Nephron (organoid): ENCODE data around the gene SHISA5.
"Not testable (repeated sequence)": the region's sequence is repeated elsewhere in the genome, so short reads cannot be mapped to it uniquely, and the experiment has no call there.

Experiments
- H3K27ac Mint-ChIP-seq, 3 experiments: 2 replicates each; pipeline ENCODE4 v1.8.0; 2020; ENCODE audit warnings: mixed read lengths in 3 of 3, mild to moderate bottlenecking in 2 of 3, moderate library complexity in 1 of 3
- H3K27me3 Mint-ChIP-seq: 2 replicates; pipeline ENCODE4 v1.8.0; 2021; ENCODE audit warnings: low read depth, mild to moderate bottlenecking, moderate library complexity, mixed read lengths
- H3K36me3 Mint-ChIP-seq: 2 replicates; pipeline ENCODE4 v1.8.0; 2020; ENCODE audit warnings: low read depth, mixed read lengths
- H3K4me1 Mint-ChIP-seq: 2 replicates; pipeline ENCODE4 v1.8.0; 2020; ENCODE audit warnings: mixed read lengths
- H3K4me3 Mint-ChIP-seq, 3 experiments: 2 replicates each; pipeline ENCODE4 v1.8.0; 2020; ENCODE audit warnings: mild to moderate bottlenecking in 3 of 3, mixed read lengths in 3 of 3, moderate library complexity in 2 of 3
- H3K9me3 Mint-ChIP-seq: 2 replicates; pipeline ENCODE4 v1.8.0; 2020; ENCODE audit warnings: mixed read lengths
- TF ChIP-seq, protein P1 (sequence below), 3 experiments: fragments of 200-600 bp; sonication (generic); IDR thresholded peaks; one replicate each; pipeline ENCODE4 v1.5.0; 2021; ENCODE audit warnings: antibody characterized with exemption in 3 of 3; ENCODE audit not compliant: unreplicated experiment in 3 of 3

SHISA5 gene

DNA sequence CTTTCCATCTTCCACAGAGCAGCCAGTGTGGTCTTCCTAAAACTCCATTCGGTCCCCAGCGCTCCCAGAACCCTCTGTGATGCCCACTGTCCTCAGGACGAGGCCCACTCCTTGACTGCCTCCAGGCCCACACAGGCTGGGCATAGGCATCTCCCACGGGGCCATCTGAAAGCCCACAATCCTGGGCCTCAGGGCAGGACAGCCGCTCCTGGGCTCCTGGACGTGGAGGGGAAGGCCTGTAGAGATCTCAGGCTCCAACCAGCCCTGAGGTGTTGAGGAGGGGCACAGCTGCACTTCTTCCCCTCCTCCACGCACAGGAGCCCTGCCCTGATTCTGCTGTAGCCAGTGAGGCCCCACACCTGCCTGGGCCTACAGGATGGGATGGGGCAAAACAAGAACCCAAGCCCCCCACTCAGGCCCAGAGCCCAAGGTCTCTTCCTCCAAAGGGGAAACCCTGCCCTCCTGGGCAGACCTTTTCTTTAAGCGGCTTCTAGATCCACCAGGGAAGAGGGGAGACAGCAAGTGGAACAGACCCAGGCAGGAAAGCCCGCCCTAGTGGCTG lies 25.9 kb downstream of the SHISA5 start:
- Mint-ChIP-seq H3K4me1 (peaks cover 12% of the 10 kb centered on the region), H3K27ac (peak overlapping the region in 1 of 3 experiments; percentile 18), H3K36me3 (peaks cover 4% of the 10 kb centered on the region), H3K27me3 (no peaks in the 10 kb centered on the region), H3K4me3 (no peak overlapping the region), H3K9me3 (no peaks in the 10 kb centered on the region)
- TF ChIP-seq, protein P1, sequence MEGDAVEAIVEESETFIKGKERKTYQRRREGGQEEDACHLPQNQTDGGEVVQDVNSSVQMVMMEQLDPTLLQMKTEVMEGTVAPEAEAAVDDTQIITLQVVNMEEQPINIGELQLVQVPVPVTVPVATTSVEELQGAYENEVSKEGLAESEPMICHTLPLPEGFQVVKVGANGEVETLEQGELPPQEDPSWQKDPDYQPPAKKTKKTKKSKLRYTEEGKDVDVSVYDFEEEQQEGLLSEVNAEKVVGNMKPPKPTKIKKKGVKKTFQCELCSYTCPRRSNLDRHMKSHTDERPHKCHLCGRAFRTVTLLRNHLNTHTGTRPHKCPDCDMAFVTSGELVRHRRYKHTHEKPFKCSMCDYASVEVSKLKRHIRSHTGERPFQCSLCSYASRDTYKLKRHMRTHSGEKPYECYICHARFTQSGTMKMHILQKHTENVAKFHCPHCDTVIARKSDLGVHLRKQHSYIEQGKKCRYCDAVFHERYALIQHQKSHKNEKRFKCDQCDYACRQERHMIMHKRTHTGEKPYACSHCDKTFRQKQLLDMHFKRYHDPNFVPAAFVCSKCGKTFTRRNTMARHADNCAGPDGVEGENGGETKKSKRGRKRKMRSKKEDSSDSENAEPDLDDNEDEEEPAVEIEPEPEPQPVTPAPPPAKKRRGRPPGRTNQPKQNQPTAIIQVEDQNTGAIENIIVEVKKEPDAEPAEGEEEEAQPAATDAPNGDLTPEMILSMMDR (IDR thresholded peaks at IDR 0.05; ENCODE audit: unreplicated experiment in 3 of 3), result no peak

DNA sequence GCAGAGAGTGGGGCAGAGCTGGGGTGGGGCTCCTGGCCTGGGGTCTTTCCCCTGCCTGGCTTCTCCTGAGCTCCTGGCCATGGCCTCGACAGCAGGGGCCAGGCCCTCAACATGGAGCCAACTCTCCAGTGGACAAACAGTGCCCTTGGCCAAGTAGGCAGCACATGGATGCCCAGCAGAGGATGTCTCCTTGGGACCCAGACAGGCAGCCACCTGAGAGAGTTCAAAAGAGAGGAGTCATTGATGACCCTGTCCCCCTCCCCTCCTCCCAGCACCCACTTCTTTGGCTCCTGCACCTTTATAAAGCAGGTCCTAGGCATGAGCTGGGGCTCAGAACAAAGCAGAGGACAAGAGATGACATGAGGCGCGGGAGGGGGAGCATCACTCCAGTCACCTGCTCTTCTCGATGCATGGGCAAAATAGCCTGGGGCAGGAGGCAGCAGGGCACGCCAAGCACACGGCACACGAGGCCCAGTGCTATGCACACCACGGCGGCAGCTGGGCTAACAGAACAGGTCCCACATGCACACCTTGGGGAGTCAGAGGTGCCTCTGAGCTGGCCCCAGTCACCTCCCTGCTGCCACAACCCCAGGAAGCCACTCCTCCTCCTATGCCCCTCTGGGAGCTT lies 27.4 kb downstream of the SHISA5 start:
- H3K4me1 Mint-ChIP-seq, result peaks cover 18% of the 10 kb centered on the region
- TF ChIP-seq, protein P1 (IDR thresholded peaks at IDR 0.05; ENCODE audit: unreplicated experiment in 3 of 3), result no peak
- no peaks in the 10 kb centered on the region for H3K27me3 Mint-ChIP-seq
- H3K4me3 Mint-ChIP-seq, result no peak overlapping the region
- peaks cover 4% of the 10 kb centered on the region for H3K36me3 Mint-ChIP-seq
- H3K27ac Mint-ChIP-seq, result no peak overlapping the region
- H3K9me3 Mint-ChIP-seq, result no peaks in the 10 kb centered on the region

DNA sequence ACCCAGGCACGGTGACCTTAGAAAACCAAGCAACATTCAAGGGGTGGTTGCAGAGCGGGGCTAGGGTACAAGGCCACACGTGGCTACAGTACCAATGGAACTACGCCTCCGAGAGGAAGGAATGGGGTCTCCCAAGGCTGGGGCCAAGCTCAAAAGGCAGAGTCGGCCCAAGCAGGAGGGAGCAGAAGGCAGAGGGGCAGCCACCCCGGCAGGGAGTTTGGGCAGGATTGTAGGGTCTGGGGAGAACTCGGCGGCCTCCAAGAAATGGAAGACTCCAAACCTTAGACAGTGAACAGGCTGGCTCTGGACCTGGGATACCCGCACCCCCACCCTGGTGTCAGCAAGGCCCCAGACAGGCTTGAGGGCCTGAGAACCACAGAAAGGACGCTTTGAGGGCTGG lies 28.8 kb downstream of the SHISA5 start:
- peaks cover 18% of the 10 kb centered on the region for H3K4me1 Mint-ChIP-seq
- no peaks in the 10 kb centered on the region for H3K27me3 Mint-ChIP-seq
- H3K36me3 Mint-ChIP-seq, result peaks cover 2% of the 10 kb centered on the region
- H3K27ac Mint-ChIP-seq, result peak overlapping the region in 2 of 3 experiments; percentile 61 to 82
- no peaks in the 10 kb centered on the region for H3K9me3 Mint-ChIP-seq
- no peak overlapping the region for H3K4me3 Mint-ChIP-seq
- TF ChIP-seq, protein P1 (IDR thresholded peaks at IDR 0.05; ENCODE audit: unreplicated experiment in 3 of 3), result no peak

DNA sequence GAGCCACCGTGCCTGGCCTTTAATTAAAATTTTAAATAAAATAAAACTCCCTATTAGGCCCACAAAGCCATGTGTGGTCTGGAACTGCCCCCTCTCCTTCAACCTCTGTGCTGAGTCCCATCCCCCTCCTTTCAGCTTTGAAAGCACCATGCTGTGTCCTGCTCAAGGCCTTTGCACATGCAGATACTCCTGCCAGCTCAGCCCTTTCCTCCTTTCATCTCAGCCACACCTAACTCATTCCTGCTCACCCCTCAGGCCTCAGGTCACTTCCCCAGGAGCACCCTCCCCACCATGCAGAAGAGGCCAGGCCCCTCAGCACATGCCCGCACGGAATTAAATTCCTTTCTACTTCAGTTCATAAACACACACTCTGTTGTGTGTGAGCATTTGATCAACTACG lies 29.4 kb downstream of the SHISA5 start:
- TF ChIP-seq, protein P1 (IDR thresholded peaks at IDR 0.05; ENCODE audit: unreplicated experiment in 3 of 3), result no peak
- Mint-ChIP-seq H3K27ac (peak overlapping the region; percentile 61 to 89 (median 82)), H3K4me1 (peaks cover 24% of the 10 kb centered on the region), H3K27me3 (no peaks in the 10 kb centered on the region), H3K9me3 (no peaks in the 10 kb centered on the region), H3K4me3 (peak overlapping the region; percentile 54 to 70 (median 57)), H3K36me3 (no peaks in the 10 kb centered on the region)

DNA sequence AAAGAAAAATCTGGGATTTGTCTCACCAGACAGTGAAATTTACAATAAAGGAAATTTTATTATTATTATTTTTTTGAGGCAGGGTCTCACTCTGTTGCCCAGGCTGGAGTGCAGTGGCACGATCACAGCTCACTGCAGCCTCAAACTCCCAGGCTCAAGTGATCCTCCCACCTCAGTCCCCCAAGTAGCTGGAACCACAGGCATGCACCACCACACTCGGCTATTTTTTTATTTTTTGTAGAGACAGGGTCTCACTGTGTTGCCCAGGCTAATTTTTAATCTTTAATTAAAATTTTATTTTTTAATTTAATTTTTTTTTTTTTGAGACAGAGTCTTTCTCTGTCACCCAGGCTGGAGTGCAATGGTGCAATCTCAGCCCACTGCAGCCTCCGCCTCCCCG lies 29.9 kb downstream of the SHISA5 start:
- not testable (repeated sequence) for H3K36me3 Mint-ChIP-seq, H3K4me3 Mint-ChIP-seq, H3K27me3 Mint-ChIP-seq, H3K9me3 Mint-ChIP-seq
- Mint-ChIP-seq H3K4me1 (peaks cover 26% of the 10 kb centered on the region), H3K27ac (peak overlapping the region in 1 of 3 experiments; percentile 99)

DNA sequence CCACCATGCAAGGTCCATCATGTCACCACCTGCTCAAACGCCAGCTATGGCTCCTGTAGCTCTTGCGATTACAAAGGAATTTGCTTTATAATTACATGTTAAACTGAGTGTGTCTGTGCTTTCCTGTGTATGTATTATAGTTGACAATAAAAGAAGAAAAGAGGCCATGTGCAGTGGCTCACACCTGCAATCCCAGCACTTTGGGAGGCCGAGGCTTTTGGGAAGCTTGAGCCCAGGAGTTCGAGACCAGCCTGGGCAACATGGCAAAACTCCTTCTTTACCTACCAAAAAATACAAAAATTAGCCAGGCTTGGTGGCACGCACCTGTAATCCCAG lies 30.4 kb downstream of the SHISA5 start:
- Mint-ChIP-seq H3K27ac (peak overlapping the region; percentile 97 to 99 (median 98)), H3K4me1 (peaks cover 26% of the 10 kb centered on the region), H3K27me3 (no peaks in the 10 kb centered on the region), H3K9me3 (no peaks in the 10 kb centered on the region), H3K36me3 (no peaks in the 10 kb centered on the region), H3K4me3 (peak overlapping the region; percentile 95 to 96 (median 95))
- TF ChIP-seq, protein P1 (IDR thresholded peaks at IDR 0.05; ENCODE audit: unreplicated experiment in 3 of 3), result no peak
